ENCODE results near the gene ATP1B1. TPM values are rescaled to one million over a fixed set of nuclear protein-coding genes. Genes with fewer than 3 reads are reported as not detected.

The ATP1B1 gene
- total RNA-seq, 1 donor from 2014 or later = 30.7 TPM

- Mint-ChIP-seq H3K4me3 (no peak overlapping the region), H3K9me3 (no peaks in the 10 kb centered on the region), H3K27ac (no peak overlapping the region), H3K27me3 (ENCODE audit: insufficient read depth, low read depth) (no peaks in the 10 kb centered on the region), H3K36me3 (peaks cover 45% of the 10 kb centered on the region), H3K4me1 (peaks cover 11% of the 10 kb centered on the region)
- H3K4me3 ChIP-seq = no peak overlapping the region
- H3K4me2 ChIP-seq = no peak overlapping the region
- no peak overlapping the region for H2AFZ ChIP-seq (replicated peaks)
- TF ChIP-seq EZH2phosphoT487 (IDR thresholded peaks at IDR 0.05) (no peak), EZH2 (IDR thresholded peaks at IDR 0.05) (no peak)
- TF ChIP-seq, protein P1, sequence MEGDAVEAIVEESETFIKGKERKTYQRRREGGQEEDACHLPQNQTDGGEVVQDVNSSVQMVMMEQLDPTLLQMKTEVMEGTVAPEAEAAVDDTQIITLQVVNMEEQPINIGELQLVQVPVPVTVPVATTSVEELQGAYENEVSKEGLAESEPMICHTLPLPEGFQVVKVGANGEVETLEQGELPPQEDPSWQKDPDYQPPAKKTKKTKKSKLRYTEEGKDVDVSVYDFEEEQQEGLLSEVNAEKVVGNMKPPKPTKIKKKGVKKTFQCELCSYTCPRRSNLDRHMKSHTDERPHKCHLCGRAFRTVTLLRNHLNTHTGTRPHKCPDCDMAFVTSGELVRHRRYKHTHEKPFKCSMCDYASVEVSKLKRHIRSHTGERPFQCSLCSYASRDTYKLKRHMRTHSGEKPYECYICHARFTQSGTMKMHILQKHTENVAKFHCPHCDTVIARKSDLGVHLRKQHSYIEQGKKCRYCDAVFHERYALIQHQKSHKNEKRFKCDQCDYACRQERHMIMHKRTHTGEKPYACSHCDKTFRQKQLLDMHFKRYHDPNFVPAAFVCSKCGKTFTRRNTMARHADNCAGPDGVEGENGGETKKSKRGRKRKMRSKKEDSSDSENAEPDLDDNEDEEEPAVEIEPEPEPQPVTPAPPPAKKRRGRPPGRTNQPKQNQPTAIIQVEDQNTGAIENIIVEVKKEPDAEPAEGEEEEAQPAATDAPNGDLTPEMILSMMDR (IDR thresholded peaks at IDR 0.05) = no peak
- H4K20me1 ChIP-seq (ENCODE audit: low read depth) = no peaks in the 10 kb centered on the region
- no peaks in the 10 kb centered on the region for H3F3A ChIP-seq (ENCODE audit: low read depth)
- H3K27me3 ChIP-seq = no peaks in the 10 kb centered on the region
- no peak overlapping the region for H3K9ac ChIP-seq
- H3K79me2 ChIP-seq (ENCODE audit: low read depth) = peaks cover under 1% of the 10 kb centered on the region
- no peaks in the 10 kb centered on the region for H3K4me1 ChIP-seq
- H3K9me3 ChIP-seq (ENCODE audit: low read depth) = no peaks in the 10 kb centered on the region
- H3K36me3 ChIP-seq = no peaks in the 10 kb centered on the region
- H3K27ac ChIP-seq = no peak overlapping the region
- DNase-seq (ENCODE audit: low spot score) = no peak
Observed at GRCh38 chr1:169117014-169117413, 10.5 kb downstream of the ATP1B1 start.

DNA sequence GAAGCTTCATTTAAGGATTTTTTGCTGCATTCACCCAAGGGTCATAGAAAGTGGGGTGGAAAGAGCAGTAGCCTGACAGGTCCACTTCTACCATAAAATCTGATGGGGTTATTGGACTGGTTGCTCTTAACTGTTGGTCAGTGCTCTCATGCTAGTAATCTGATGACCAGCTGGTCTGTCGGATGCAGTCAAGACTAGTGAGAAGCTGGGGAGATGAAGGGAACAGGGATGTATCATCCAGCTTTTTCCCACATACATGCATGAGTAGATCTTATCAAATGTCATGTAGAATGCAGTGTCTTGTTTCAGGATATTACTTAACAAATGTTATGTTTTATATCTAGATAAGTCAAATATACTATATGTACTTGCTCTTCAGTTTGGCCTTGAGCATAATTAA lies 11.1 kb downstream of the ATP1B1 start:
- Histone ChIP-seq H3K4me2 (no peak overlapping the region), H3K9ac (no peak overlapping the region), H2AFZ (replicated peaks) (no peak overlapping the region), H4K20me1 (ENCODE audit: low read depth) (no peaks in the 10 kb centered on the region), H3K27me3 (no peaks in the 10 kb centered on the region), H3F3A (ENCODE audit: low read depth) (no peaks in the 10 kb centered on the region), H3K27ac (no peak overlapping the region), H3K4me1 (no peaks in the 10 kb centered on the region), H3K4me3 (no peak overlapping the region), H3K9me3 (ENCODE audit: low read depth) (no peaks in the 10 kb centered on the region), H3K36me3 (no peaks in the 10 kb centered on the region), H3K79me2 (ENCODE audit: low read depth) (peaks cover 3% of the 10 kb centered on the region)
- Mint-ChIP-seq H3K4me1 (peaks cover 11% of the 10 kb centered on the region), H3K36me3 (peaks cover 43% of the 10 kb centered on the region), H3K27me3 (ENCODE audit: insufficient read depth, low read depth) (no peaks in the 10 kb centered on the region), H3K4me3 (no peak overlapping the region), H3K27ac (no peak overlapping the region), H3K9me3 (no peaks in the 10 kb centered on the region)
- DNase-seq (ENCODE audit: low spot score) = no peak
- no peak for TF ChIP-seq EZH2 (IDR thresholded peaks at IDR 0.05)
- TF ChIP-seq, protein P1 (IDR thresholded peaks at IDR 0.05) = no peak
- no peak for TF ChIP-seq EZH2phosphoT487 (IDR thresholded peaks at IDR 0.05)

DNA sequence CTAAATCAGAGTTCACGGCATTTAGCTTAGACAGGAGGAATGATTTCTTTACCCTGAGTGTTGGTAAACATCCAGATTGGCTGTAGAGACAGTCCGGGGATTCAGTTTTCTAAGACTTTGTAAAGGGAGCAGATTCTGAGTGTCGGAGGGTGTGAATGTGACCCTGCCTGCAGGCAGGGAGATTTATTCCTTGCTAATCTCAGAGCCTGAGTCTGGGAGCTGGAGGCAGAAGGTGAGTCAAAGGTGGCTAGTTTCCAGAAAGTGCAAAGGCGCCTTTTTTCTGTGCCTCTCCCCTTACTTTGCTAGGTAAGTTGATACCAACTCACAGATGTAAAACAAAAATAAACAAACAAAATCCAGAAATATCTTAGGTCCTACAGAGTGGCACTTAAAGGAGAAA lies 11.7 kb downstream of the ATP1B1 start:
- Histone ChIP-seq H3K27me3 (no peaks in the 10 kb centered on the region), H3K27ac (no peak overlapping the region), H3K36me3 (no peaks in the 10 kb centered on the region), H2AFZ (replicated peaks) (no peak overlapping the region), H3K9ac (no peak overlapping the region), H3K9me3 (ENCODE audit: low read depth) (no peaks in the 10 kb centered on the region), H3K4me2 (no peak overlapping the region), H3K79me2 (ENCODE audit: low read depth) (peaks cover 3% of the 10 kb centered on the region), H4K20me1 (ENCODE audit: low read depth) (no peaks in the 10 kb centered on the region), H3F3A (ENCODE audit: low read depth) (no peaks in the 10 kb centered on the region), H3K4me1 (no peaks in the 10 kb centered on the region), H3K4me3 (no peak overlapping the region)
- peaks cover 11% of the 10 kb centered on the region for H3K4me1 Mint-ChIP-seq
- no peak for DNase-seq (ENCODE audit: low spot score)
- no peak overlapping the region for H3K27ac Mint-ChIP-seq
- H3K27me3 Mint-ChIP-seq (ENCODE audit: insufficient read depth, low read depth) = no peaks in the 10 kb centered on the region
- TF ChIP-seq EZH2phosphoT487 (IDR thresholded peaks at IDR 0.05) (no peak), EZH2 (IDR thresholded peaks at IDR 0.05) (no peak)
- TF ChIP-seq, protein P1 (IDR thresholded peaks at IDR 0.05) = no peak
- no peaks in the 10 kb centered on the region for H3K9me3 Mint-ChIP-seq
- no peak overlapping the region for H3K4me3 Mint-ChIP-seq
- H3K36me3 Mint-ChIP-seq = peaks cover 40% of the 10 kb centered on the region
